ENCODE measurements around the gene IPO13.

The IPO13 gene

GRCh38 chr1:43990271-43991199, 43.8 kb downstream of the IPO13 start:
- DNase-seq = no peak

- no peak for DNase-seq
Measured at GRCh38 chr1:43991200-43991475, 44.4 kb downstream of the IPO13 start.

- DNase-seq = peak; percentile 56 to 57
Measured at GRCh38 chr1:43991476-43992231, 44.9 kb downstream of the IPO13 start, which contains the start of gene CCDC24. Gene CCDC24 (plus strand): TSS chr1:43991599. CDS start chr1:43991879, 280 bp downstream.

- DNase-seq = no peak
Measured at GRCh38 chr1:43992232-43992995, 45.7 kb downstream of the IPO13 start.

GRCh38 chr1:43993206-43993914, 46.6 kb downstream of the IPO13 start:
- no peak for DNase-seq

- DNase-seq = no peak
Measured at GRCh38 chr1:43994071-43994470, 47.3 kb downstream of the IPO13 start.

GRCh38 chr1:43994794-43995790, 48.3 kb downstream of the IPO13 start:
- DNase-seq = no peak

- DNase-seq = no peak
Measured at GRCh38 chr1:43995984-43996732, 49.4 kb downstream of the IPO13 start.

- DNase-seq = no peak
Measured at GRCh38 chr1:43996733-43997115, 50.0 kb downstream of the IPO13 start.

- DNase-seq = no peak
Measured at GRCh38 chr1:43997295-43997999, 50.7 kb downstream of the IPO13 start.

- DNase-seq = no peak
Measured at GRCh38 chr1:43998000-43998378, 51.2 kb downstream of the IPO13 start.

- DNase-seq = no peak
Measured at GRCh38 chr1:43999455-43999854, 52.7 kb downstream of the IPO13 start.

GRCh38 chr1:44000122-44000665, 53.4 kb downstream of the IPO13 start:
- no peak for DNase-seq

- DNase-seq = no peak
Measured at GRCh38 chr1:44002165-44002564, 55.4 kb downstream of the IPO13 start.

- no peak for DNase-seq
Measured at GRCh38 chr1:44002606-44003157, 55.9 kb downstream of the IPO13 start.

GRCh38 chr1:44008259-44008658, 61.5 kb downstream of the IPO13 start:
- no peak for DNase-seq

- DNase-seq = no peak
Measured at GRCh38 chr1:44010935-44011471, 64.3 kb downstream of the IPO13 start.

GRCh38 chr1:44012404-44012803, 65.7 kb downstream of the IPO13 start:
- DNase-seq = no peak

Measured in activated CD4-positive, alpha-beta T cell treated with anti-CD3 and anti-CD28 coated beads, Interleukin-2, amount 50 U/mL, for 4 hours (primary cell).